NCI-H1092 treated with DMSO at 0.1 percent for 48 hours (cell line): ENCODE measurements around the gene YPEL2.

ENCODE experiments used
- DNase-seq: peaks from one replicate; lab custom pipeline; 2025; lab: John Stamatoyannopoulos, UW

The YPEL2 gene

DNA sequence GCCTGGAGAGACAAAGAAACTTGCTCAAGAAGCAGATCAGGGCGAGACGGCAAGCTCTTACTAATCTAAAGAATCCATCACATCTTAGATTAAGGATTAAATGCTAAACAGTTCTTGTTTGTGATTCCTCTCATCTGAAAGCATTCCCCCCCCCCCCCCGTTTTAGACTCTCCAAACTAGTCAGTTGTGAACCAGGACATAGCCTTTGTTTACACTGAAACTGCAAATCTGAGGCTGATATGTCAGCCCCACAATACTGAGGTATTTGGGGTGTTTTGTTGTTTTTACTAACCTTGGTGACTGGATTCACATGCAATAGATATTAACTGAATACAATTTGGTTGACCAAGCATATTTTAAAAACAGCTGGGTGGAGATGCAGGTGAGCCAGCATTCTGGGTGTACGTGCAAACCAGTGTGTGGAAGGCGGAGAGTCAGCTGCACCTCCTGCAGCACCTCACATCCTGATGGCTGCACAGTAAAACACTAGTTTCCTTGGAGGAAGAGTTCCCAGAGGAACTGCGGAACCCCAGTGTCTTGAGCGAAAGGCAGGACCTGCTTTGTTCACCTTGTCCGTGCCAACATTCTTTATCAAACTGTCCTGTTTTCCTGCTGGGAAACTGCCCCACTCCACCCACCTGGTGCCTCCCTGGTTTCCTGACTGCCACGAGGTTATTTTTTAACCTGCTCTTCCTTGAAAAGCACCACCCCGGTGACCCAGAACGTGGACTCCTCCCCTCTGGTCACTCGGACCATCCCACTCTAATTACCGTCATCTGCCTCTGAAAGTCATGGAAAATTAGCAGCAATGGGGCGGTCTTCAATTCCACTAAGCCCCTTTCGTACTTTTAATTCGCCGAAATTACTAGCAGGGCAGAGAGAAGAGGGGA is 1.2 kb upstream of the YPEL2 start:
- DNase-seq, result no peak

DNA sequence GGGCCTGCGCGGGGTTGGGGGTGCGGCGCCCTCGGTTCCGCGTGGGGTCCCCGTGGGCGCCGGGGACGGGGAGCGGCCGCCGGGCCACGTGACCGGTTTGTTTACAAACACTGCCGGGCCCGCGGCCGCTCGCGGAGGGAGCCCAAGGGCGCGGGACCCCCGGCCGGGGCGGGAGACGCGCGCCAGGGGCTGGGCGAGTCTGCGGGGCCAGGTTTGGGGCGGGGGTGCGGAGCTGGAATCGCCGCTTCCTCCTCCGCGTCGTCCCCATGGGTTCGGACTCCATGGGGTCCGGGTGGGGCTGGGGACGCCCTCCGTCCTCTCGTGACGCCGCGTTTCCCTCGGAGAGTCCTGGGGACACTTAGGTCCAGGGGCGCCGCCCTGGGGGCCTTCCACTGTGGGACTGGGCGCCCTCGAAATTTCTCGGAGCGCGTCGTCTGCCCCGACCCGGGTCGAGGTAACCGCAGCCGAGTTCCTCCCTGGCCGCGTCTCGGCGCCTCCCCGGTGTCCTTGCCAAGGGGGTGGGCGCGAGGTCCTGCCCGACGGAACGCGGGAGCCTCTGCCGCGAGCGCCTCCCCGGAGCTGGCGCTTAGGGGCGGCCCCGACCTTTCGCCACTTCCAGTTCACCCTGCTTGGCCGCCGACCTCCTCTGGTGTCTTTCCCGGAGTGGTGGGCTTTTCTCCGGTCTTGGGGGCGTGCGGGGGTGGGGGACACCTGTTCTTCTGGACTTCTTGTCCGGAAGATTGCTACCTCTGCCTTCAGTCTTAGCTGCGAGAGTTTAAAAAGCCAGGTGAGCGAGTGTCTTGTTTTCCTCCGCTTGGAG is 684 bp downstream of the YPEL2 start:
- DNase-seq, result no peak

DNA sequence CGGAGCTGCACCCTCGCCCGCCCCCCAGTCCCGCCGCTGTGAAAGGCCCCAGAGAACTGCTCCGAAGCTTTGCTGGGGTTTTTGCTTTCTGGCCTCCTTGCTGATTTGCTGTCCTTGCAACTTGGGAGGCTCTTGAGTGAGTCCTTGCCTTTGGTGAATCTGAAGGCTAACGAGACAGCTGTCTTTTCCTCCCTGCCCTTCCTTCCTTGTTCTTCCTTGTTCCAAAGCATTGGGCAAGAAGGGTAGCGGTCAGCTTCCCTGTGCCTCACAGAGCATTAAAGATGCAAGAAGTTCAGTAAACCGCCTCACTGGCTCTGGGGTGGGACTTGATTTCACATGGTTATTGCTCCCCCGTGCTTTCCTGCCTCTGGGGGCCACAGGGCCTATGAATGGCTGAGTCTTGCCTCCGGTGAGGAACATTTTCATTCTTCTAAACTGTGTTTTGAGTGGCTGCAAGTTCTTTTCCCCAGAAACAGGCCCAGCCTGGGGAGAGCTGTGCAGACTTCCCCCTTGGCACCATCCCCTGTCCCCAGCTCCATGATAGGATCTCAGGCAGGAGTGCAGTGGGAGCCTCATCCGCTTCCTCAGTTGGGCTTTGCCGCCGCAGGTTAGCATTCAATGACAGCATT is 1.4 kb downstream of the YPEL2 start:
- no peak for DNase-seq

DNA sequence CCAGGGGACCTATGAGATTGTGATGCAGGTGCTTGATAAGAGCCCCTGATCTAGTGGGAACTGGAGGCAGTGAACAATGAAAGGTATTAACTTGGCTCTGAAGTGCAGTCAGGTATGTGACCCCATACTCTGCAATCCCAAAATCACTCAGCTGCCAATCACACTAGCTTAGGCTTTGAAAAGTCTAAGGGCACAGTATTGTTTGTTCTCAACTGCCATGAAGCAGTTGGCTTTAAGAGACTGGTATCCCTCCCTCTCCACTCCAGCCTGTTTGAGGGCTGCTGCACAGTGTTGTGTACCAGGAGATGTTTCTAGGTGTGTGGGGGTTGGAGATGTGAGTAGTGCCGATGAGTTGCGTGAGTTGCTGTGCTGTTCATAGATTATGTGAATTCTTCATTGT is 2.4 kb downstream of the YPEL2 start:
- no peak for DNase-seq

DNA sequence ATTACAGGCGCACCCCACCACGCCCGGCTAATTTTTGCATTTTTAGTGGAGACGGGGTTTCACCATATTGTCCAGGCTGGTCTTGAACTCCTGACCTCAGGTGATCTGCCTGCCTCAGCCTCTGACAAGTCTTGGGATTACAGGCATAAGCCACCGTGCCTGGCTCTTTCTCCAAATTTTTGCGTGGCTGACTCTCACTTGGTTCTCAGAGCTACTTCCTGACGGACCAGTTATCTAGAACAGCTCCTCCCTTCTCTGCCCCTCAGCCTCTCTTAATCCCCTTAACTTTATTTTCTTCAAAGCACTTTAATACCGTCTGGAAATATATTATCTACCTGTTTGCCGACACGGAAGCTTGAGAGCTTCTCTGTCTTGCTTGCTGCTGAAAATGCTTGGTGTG is 4.2 kb downstream of the YPEL2 start:
- no peak for DNase-seq

DNA sequence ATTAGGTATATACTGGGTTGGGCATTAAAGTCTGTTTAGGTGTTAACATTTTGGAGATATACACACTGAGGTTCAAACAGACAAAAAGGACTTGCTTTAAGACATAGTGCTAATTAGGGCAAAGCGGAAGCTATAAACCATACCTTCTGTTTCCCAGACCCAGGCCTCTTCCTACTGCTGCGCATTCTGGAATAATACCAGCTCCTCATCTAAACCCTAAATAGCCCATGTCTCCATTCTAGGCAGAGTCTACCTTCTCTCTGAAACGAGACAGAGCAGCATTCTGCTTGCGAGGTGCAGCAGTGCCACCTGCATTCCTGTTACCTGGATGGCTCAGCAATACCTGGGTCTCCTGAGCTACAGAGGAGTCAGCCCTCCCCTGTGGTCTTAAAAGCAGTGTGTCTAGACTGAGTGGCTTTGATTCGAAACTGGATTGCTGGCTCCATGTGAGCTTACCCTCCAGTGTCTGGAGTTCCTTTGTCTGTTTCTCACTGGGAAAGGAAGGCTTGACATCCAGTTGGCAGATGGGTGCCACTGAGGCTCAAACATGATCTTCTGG is 6.4 kb downstream of the YPEL2 start:
- DNase-seq, result no peak

DNA sequence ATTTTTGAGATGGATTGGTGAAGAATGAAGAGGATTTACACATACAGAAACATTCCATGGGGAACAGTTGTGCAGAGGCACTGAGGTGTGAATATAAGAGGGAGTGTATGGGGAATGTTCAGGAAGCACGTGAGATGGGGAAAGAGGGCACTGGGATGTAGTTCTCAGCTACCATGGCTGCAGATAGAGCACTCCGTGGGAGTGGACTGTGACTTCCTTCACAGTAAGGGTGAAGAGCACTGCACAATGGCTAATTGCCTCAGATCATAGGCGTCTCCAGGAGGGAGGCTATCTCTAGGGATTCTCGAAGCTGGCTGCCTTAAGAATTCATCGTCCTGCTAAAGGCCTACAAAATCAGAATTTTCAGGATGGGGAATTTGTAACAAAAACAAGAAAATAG is 7.0 kb downstream of the YPEL2 start:
- no peak for DNase-seq

DNA sequence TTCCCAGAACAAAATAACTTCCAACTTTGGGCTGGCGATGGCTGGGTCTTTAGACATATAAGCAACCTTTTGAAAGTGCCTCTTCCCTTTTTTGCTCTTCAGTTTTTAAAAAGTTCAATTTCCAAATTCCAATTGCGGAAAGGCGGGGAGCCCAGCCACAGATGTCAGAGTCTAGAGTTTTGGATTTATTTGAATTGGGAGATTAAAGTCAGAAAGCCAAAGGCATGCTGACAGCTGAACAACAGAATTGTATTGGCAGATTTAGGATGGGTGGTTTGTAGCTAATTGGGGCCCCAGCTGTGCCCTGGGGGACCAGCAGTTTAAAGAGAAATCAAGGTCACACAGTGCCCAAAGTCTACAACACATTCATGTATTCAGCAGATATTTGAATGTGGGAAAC is 10.5 kb downstream of the YPEL2 start:
- DNase-seq, result no peak

DNA sequence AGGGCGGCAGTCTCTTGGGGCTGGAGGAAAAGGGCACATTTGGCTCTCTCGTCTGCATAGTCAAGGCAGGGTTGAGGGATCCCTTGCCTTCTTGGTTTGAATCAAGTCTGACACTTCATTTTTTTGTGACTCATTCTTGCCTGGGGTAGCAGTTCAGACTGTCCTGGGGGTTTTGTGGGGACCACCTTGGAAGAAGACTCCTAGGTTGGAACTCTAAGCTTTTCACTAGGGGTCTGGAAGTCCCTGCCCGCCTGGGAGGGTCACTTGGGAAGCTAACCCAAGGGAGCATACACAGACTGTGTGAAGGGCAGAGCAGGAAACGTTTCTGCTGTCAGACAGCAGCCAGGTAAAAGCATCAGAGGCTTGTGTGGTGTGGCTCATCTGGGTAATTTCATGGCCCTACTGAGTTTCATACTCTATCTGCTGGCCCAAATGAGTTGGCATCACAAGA is 11.3 kb downstream of the YPEL2 start:
- DNase-seq, result no peak

DNA sequence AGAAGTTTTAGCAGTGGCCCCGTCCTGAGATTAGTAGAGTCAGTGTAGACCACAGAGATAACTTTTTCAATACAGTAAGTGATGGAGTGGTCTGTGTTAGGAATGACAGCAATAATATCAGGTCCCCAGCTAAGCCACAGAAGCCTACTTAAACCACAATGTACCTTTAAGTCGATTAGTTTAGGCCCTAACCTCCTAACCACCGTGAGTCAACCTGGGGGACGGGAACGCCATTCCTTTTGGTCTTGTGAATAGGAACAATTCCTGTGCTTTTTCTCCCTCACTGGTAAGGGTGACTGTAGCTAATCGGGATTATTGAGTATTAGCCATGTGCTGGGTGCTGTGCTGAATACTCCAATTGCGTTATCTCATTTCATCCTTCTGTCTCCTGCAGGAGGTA is 14.0 kb downstream of the YPEL2 start:
- DNase-seq, result no peak

DNA sequence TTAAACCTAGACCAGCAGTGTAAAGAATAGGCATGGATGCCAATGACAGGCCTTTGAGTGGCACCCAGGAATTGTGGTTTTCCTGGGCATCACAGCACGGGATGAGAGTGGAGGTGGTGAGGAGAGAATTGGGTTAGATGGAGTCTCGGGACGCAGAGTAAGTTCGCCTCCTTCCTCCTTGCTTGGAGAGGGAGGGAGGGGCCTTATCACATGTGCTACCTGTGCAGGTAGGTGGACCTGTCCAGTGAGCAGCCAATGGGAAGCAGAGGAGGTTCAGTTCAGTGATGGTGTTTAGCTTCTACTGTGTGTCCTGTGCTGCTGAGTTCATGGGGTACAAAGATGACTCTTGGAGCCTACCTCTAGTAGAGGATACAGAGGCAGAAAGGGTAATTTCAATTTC is 14.9 kb downstream of the YPEL2 start:
- no peak for DNase-seq

DNA sequence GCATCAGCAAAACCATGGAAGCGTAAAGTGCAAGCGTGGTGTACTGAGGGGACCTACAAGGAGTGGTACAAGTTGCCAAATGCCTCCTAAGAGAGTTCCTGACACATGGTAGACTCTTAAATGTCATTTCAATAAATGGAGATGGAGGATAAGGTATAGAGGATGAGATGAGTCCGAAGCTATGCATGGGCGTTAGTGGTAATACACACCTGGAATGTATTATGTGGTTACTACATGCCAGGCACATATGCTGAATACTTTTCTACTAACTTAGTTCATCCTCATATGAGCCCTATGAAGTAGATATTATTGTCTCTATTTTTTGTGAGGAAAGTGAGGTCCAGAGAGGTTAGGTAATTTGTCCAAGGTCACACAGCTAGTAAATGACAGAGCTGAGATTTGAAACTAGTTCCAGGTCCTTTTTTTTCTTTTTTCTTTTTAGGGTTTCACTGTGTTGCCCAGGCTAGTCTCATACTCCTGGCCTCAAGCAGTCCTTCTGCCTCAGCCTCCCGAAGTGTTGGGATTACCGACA is 15.5 kb downstream of the YPEL2 start:
- no peak for DNase-seq

DNA sequence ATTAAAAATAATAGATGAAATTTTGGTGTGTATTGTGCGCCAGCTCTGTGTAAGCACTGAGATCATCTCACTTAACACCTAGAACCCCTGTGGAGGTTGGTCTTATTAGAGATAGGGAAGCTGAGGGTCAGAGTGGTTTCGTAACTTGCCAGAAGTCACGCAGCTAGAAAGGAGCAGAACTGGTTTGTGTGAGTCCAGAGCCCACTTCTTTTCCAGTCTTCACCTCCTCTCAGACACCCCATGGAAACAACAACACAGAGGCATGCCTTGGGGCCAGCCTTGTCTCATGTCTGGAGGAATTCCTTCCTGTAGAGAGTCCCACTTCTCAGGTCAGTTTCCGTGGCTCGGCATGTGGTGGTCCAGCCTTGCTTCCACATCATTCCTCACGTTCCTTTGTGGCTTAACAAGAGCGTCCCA is 16.5 kb downstream of the YPEL2 start:
- no peak for DNase-seq

DNA sequence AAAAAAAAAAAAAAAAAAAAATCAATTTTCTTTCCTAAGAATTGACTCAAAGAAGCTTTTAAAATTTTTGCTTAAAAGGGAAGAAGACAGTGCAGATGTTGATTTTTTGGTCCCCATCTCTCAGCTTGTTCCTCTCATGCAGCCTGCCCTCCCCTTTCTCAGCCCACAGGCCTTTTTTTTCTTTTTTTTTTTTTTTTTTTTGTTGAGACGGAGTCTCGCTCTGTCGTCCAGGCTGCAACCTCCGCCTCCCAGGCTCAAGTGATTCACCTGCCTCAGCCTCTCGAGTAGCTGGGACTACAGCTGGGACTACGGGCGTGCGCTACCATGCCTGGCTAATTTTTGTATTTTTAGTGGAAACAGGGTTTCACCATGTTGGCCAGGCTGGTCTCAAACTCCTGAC is 17.7 kb downstream of the YPEL2 start:
- DNase-seq, result no peak

DNA sequence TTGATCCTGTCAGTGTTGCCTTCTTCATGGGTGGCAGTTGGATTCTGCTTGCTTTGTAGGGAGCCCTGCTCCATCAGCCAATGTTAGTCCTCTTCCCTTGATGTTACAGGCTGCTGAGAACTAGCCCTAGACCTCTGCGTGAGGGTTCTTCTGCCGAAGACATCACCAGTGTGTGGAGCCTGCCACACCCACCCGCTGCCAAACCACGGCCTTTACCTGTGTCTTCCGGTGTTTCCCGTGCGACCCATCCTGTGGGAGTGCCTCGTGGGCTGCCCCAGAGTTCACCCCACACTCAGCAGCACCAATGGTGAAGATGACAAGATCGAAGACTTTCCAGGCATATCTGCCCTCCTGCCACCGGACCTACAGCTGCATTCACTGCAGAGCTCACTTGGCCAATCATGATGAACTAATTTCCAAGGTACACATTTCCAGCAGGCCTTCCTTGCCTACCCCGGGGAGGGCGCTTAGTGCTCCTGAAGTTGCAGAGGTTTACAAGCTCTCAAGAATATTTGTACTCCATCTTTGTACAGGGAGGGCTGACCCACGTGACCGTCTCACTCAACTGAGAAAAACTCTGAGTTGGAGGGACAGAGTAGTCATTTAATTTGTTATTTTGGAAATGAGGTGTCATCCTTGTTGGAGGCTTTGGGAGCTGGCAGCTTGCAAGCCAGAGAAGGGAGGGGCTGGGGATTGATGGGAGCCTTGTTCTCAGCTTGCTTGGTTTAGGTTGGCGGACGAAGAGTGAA is 21.8 kb downstream of the YPEL2 start:
- no peak for DNase-seq

DNA sequence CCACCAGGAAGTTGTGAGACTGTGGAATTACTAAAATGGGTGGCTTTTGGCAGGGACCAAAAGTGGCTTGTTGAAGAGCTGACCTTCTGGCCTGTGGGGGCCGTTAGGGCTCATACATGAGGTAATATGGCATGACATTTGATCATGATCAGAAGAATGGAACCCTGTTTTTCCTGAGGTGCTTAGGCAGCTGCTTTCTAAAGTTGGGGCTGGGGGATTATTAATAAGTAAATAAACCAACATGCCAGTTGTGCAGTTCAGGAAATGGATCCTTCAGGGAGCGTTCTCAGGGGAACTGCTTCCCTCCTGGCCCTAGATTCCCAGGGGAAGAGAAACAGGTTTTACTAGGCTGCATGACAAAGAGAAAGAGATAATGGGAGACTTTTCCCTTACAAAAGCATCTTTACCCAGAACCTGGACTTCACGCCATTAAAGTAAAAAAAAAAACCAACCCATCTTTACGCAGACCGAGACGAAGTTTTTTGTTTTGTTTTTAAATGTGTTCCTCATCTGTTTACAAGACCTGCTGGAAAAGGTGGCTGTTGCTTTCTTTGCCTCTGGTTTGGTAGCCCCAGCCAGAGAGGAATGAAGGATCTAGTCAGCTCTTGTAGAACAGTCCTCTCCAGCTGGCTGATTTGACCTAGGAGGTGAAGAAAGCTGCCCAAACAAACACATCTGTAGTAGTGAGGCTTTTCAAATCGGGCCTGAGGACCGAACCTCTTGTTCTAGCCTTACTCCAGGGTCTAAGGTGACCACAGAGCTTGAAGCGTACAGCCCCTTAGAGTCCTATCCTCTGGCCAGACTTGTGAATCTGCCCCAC is 22.7 kb downstream of the YPEL2 start:
- peak; percentile 55 for DNase-seq

DNA sequence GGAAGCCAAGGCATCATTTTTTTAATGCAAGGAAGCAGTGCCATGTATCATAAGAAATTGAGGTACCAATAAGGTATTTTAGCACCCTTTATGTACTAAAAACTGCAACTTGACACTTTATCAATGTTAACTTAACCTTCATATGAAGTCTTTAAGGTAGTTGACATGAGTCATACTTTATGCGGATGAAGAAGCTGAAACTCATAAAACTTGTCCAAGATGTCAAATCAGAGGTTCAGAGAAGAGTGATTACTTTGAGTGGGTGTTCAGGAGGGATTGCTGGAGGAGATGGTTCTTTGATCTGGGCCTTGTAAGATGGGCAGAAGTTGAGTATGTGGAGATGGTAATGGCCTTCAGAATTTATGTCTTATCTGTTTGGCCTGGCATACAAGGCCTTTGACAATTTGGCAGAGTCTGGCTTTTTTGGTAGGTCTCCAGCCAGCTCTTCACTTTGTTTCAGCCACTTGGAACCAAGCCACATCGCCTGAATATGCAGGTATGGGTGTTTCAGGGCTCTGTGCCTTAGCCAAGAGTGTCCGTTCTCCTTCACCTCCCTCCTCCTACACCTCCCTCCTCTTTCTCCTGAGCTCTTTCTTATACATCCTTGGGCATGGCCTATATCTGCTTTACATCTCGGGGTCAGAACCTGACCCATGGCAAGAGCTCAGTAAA is 23.7 kb downstream of the YPEL2 start:
- no peak for DNase-seq

DNA sequence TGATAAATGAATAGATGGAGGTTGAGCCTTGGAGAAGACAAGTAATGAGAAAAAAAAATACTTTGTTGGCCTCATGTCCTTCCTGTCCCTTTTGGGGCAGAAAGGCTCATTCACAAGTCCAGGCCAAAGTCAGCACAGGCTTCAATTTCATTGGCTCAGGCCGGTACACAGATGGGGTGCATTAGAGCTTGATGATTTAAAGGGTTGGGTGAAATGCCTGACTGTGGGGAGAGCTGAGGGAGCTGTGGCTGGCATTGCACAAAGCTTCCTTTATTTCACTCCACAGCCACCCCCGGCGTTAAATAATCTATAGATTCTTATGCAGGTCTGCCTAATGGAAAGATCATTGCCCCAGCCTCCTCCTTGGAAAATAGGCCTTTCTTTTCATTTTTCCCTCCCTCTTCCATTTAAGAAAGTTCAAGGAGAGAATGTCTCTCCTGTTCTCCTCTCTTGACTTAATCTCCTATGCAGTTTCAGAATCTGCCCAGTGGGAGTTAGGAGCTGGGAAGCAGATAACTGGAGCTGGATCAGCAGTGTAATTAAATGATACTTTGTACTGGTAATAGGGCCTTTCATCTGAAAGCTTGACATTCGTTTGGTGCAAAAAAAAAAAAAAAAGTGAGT is 24.4 kb downstream of the YPEL2 start:
- DNase-seq, result no peak

DNA sequence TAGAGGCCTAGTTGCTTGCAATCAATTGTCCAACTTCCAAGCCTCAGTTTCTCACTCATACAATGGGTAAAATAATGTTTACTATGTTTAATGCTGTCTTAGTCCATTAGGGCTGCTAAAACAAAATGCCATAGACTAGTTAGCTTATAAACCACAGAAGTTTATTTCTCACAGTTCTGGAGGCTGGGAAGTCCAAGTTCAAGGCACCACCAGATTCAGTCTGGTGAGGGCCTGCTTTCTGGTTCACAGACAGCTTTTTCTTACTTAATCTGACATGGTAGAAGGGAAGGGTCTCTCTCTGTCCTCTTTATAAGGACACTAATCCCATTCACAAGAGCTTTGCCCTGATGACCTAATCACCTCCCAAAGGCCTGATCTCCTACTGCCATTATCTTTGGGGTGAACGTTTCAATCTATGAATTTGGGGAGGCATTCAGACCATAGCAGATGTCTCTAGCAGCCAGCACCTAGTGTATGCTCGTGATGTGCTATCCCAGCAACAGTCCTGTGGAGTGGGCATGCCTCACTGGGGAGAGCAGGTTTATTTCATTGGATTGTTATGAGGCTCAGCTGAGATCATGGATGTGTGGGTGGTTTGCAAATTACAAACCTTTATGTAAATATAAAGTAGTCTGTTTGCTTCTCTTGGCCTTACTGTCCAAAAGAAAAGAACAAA is 25.2 kb downstream of the YPEL2 start:
- no peak for DNase-seq
